ENCODE measurements around the gene FGB. TPM values are rescaled to one million over a fixed set of nuclear protein-coding genes. Genes with fewer than 3 reads are reported as not detected.
A peak's percentile ranks its signal among the peaks of the same experiment; 100 is the strongest.

FGB gene
- total and polyA plus RNA-seq, 2 of the 13 experiments (the other 11 are each of a cell fraction or from before 2014, with no cell fraction given): 226 to 784 TPM

DNA sequence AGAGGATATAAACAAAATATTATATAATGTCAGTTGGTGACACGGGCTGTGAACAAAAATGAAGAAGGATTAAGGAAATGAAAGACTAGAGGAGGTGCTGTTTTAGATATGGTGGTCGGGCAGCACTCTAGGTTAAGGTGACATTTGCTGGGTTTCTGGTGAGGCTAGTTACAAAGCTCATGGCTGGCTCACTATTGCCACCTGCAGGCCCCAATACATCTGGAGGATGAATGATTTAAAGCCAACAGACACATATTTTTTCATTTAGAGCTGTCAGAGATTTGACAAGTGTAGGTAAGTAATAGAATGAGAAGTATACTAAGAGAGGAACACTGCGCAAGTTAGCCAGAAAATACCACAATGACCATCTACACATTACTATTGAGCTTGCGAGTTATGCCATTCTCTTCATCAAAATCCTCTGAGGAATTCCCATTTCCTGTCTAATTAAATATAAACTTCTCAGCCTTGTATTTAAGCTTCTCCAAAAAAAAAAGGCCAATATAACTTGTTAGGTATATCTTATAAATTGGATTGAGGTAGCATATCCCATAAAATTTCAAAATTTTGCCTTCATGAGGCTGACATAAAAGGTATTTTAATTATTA lies 56.0 kb downstream of the FGB start (continued):
- TF ChIP-seq RNF2 (conservative IDR thresholded peaks at IDR 0.05; ENCODE audit: low read depth) (no peak), ZMAT3 (CRISPR knock-in tag; conservative IDR thresholded peaks at IDR 0.05) (no peak), CEBPZ (IDR thresholded peaks at IDR 0.05; ENCODE audit: low read length) (no peak), ZKSCAN5 (CRISPR knock-in tag; IDR thresholded peaks at IDR 0.05) (no peak), SALL1 (CRISPR knock-in tag; IDR thresholded peaks at IDR 0.05) (peak; percentile 30; the same call in 1 of the 2 replicates), ZBTB49 (CRISPR knock-in tag; IDR thresholded peaks at IDR 0.05; ENCODE audit: borderline replicate concordance) (no peak), NFIB (CRISPR knock-in tag; IDR thresholded peaks at IDR 0.05; ENCODE audit: borderline replicate concordance) (no peak), MYPOP (CRISPR knock-in tag; IDR thresholded peaks at IDR 0.05) (no peak), FIP1L1 (IDR thresholded peaks at IDR 0.05; ENCODE audit: borderline replicate concordance, insufficient read depth, low read depth, low read length) (no peak), CEBPB (IDR thresholded peaks at IDR 0.05; ENCODE audit: borderline replicate concordance, low read depth, low read length) (no peak), FOXA1 (IDR thresholded peaks at IDR 0.05) (no peak), FOXA1 (CRISPR knock-in tag; IDR thresholded peaks at IDR 0.05) (0 out of 2 replicates have a peak, but pooled peaks have one; percentile 5), MIER2 (CRISPR knock-in tag; IDR thresholded peaks at IDR 0.05) (no peak), U2AF2 (IDR thresholded peaks at IDR 0.05; ENCODE audit: low read depth, low read length) (no peak), REXO4 (CRISPR knock-in tag; IDR thresholded peaks at IDR 0.05; ENCODE audit: borderline replicate concordance) (no peak), ZNF567 (CRISPR knock-in tag; IDR thresholded peaks at IDR 0.05; ENCODE audit: borderline replicate concordance) (no peak), ZNF550 (CRISPR knock-in tag; IDR thresholded peaks at IDR 0.05; ENCODE audit: borderline replicate concordance) (no peak), ZNF335 (CRISPR knock-in tag; IDR thresholded peaks at IDR 0.05) (no peak)
- TF ChIP-seq, protein P1, sequence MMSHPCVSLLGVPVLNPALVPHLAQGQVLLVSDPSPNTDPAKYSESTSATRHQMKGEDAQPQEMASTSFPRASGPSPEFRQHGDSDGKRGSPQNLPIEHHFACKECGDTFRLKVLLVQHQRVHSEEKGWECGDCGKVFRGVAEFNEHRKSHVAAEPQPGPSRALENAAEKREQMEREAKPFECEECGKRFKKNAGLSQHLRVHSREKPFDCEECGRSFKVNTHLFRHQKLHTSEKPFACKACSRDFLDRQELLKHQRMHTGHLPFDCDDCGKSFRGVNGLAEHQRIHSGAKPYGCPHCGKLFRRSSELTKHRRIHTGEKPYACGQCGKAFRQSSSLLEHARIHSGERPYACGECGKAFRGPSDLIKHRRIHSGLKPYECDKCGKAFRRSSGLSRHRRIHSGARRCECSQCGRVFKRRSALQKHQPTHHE (CRISPR knock-in tag; IDR thresholded peaks at IDR 0.05; ENCODE audit: borderline replicate concordance): no peak; the same call in 1 of the 2 replicates
- TF ChIP-seq, protein P2, sequence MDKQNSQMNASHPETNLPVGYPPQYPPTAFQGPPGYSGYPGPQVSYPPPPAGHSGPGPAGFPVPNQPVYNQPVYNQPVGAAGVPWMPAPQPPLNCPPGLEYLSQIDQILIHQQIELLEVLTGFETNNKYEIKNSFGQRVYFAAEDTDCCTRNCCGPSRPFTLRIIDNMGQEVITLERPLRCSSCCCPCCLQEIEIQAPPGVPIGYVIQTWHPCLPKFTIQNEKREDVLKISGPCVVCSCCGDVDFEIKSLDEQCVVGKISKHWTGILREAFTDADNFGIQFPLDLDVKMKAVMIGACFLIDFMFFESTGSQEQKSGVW (CRISPR knock-in tag; IDR thresholded peaks at IDR 0.05; ENCODE audit: borderline replicate concordance): no peak
- TF ChIP-seq, protein P3, sequence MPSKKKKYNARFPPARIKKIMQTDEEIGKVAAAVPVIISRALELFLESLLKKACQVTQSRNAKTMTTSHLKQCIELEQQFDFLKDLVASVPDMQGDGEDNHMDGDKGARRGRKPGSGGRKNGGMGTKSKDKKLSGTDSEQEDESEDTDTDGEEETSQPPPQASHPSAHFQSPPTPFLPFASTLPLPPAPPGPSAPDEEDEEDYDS (CRISPR knock-in tag; IDR thresholded peaks at IDR 0.05): 0 out of 2 replicates have a peak, but pooled peaks have one; percentile 16
